HCT116 (cell line): ENCODE results near the gene NT5C2. TPM values are rescaled to one million over a fixed set of nuclear protein-coding genes. Genes with fewer than 3 reads are reported as not detected.

Source experiments
- ATAC-seq: fragments of 200-7000 bp; cut with Tn5 transposase; 2 replicates; pipeline ENCODE4 v1.9.1; 2020; ENCODE audit warnings: mild to moderate bottlenecking, moderate library complexity
- BruUV-seq: library from RNA; stranded (reverse); fragments of 400-500 nt; replicated peaks from 2 replicates; lab custom pipeline; 2021; lab: Mats Ljungman, UMichigan
- CTCF ChIA-PET: fragments of 300-600 bp; sonication (Branson Sonifier 250); formaldehyde crosslinking; loops from one replicate; lab custom pipeline; 2021; ENCODE audit warnings: antibody characterized with exemption; lab: Charles Lee
- POLR2A ChIA-PET: fragments of 300-600, 350-600 bp; sonication (Branson Sonifier 250); formaldehyde crosslinking; loops from one replicate; lab custom pipeline; 2021; ENCODE audit warnings: antibody characterized with exemption; lab: Charles Lee
- RAD21 ChIA-PET, 2 experiments: fragments of 300-600 bp; sonication (Branson Sonifier 250); formaldehyde crosslinking; loops; one replicate each; lab custom pipeline; 2023; ENCODE audit warnings: low total read pairs in 2 of 2; ENCODE audit not compliant: uncharacterized antibody in 2 of 2, unreplicated experiment in 2 of 2, low non-redundant PET in 1 of 2; lab: Charles Lee
- DNase-seq: peaks from one replicate; pipeline ENCODE4 v3.0.0-alpha.2; 2010; ENCODE audit warnings: low read depth, low spot score
- H2AFZ ChIP-seq: fragments of 200-600 bp; shearing (Covaris generic), sonication (generic); 2 replicates; pipeline ENCODE4 v1.6.1; 2017; ENCODE audit warnings: low read depth, mixed run types, mixed read lengths, antibody characterized with exemption, low read length; ENCODE audit not compliant: poor library complexity, severe bottlenecking
- H3K27ac ChIP-seq: 2 replicates; pipeline ENCODE4 v1.5.1; 2012; ENCODE audit warnings: low read depth, low read length
- H3K27me3 ChIP-seq: fragments of 200-600 bp; sonication (generic); 2 replicates; pipeline ENCODE4 v1.6.1; 2016; ENCODE audit warnings: mixed run types, low read length, mixed read lengths; ENCODE audit not compliant: insufficient read depth
- H3K36me3 ChIP-seq, 2 experiments: fragments of 200-500 bp in 1 of 2; fragments of 200-600 bp in 1 of 2; sonication (Bioruptor generic) in 1 of 2; sonication (generic) in 1 of 2; 2 replicates each; pipeline versions ENCODE4 v1.5.1 to v1.6.1; 2014 to 2016; ENCODE audit warnings: low read length in 2 of 2, inconsistent platforms in 1 of 2, mixed read lengths in 1 of 2, mixed run types in 1 of 2; ENCODE audit not compliant: insufficient read depth in 2 of 2, control insufficient read depth in 1 of 2
- H3K4me1 ChIP-seq, 2 experiments: fragments of 200-600 bp in 1 of 2; sonication (generic) in 1 of 2; 2 replicates each; pipeline versions ENCODE4 v1.5.1 to v1.6.1; 2012 to 2017; ENCODE audit warnings: low read length in 2 of 2, inconsistent platforms in 1 of 2, mild to moderate bottlenecking in 1 of 2, mixed read lengths in 1 of 2, mixed run types in 1 of 2, moderate library complexity in 1 of 2; ENCODE audit not compliant: insufficient read depth in 2 of 2, control insufficient read depth in 1 of 2
- H3K4me2 ChIP-seq: fragments of 200-600 bp; sonication (generic); 2 replicates; pipeline ENCODE4 v1.6.1; 2017; ENCODE audit warnings: mixed run types, low read length, mixed read lengths
- H3K4me3 ChIP-seq, 2 experiments: fragments of 200-600 bp in 1 of 2; sonication (generic) in 1 of 2; replicated peaks in 1 of 2; 2 replicates each; pipeline ENCODE4 v1.5.1; 2011 to 2016; ENCODE audit warnings: low read length in 2 of 2, control low read depth in 1 of 2, low read depth in 1 of 2, mild to moderate bottlenecking in 1 of 2, mixed read lengths in 1 of 2, mixed run types in 1 of 2
- H3K79me2 ChIP-seq: fragments of 200-600 bp; sonication (generic); 2 replicates; pipeline ENCODE4 v1.6.1; 2017; ENCODE audit warnings: mild to moderate bottlenecking, mixed run types, low read length, moderate library complexity, mixed read lengths; ENCODE audit not compliant: insufficient read depth
- H3K9ac ChIP-seq: fragments of 200-600 bp; sonication (generic); 2 replicates; pipeline ENCODE4 v1.6.1; 2016; ENCODE audit warnings: low read length, mixed read lengths
- H3K9me2 ChIP-seq: fragments of 200-600 bp; sonication (generic), shearing (Covaris generic); 2 replicates; pipeline ENCODE4 v1.6.1; 2017; ENCODE audit warnings: mixed run types, mild to moderate bottlenecking, moderate library complexity; ENCODE audit not compliant: insufficient read depth
- H3K9me3 ChIP-seq, 2 experiments: fragments of 200-500 bp in 1 of 2; fragments of 200-600 bp in 1 of 2; sonication (Bioruptor generic) in 1 of 2; sonication (generic) in 1 of 2; 2 replicates each; pipeline ENCODE4 v1.6.1; 2014 to 2017; ENCODE audit warnings: low read length in 2 of 2, mixed read lengths in 2 of 2, inconsistent platforms in 1 of 2, low read depth in 1 of 2, mild to moderate bottlenecking in 1 of 2, mixed run types in 1 of 2, moderate library complexity in 1 of 2; ENCODE audit not compliant: control insufficient read depth in 1 of 2, insufficient read depth in 1 of 2
- H4K20me1 ChIP-seq: fragments of 200-600 bp; sonication (generic), shearing (Covaris generic); 2 replicates; pipeline ENCODE4 v1.6.1; 2017; ENCODE audit warnings: mixed run types, mild to moderate bottlenecking, moderate library complexity; ENCODE audit not compliant: insufficient read depth
- CBX3 ChIP-seq: IDR thresholded peaks from 2 replicates; pipeline ENCODE4 v1.6.1; 2012; ENCODE audit warnings: low read depth
- EZH2 ChIP-seq: fragments of 200-600 bp; sonication (generic); IDR thresholded peaks from 2 replicates; pipeline ENCODE4 v1.6.1; 2017; ENCODE audit warnings: antibody characterized with exemption, mixed run types
- EZH2phosphoT487 ChIP-seq: fragments of 200-600 bp; IDR thresholded peaks from 2 replicates; pipeline ENCODE4 v1.6.1; 2018; ENCODE audit warnings: antibody characterized with exemption, borderline replicate concordance
- JUND ChIP-seq: IDR thresholded peaks from 2 replicates; pipeline ENCODE4 v1.6.1; 2012
- POLR2A ChIP-seq: IDR thresholded peaks from 2 replicates; pipeline ENCODE4 v1.7.0; 2011; ENCODE audit warnings: borderline replicate concordance; ENCODE audit not compliant: insufficient read depth, insufficient read length; ENCODE audit errors: extremely low read depth
- RAD21 ChIP-seq: IDR thresholded peaks from 2 replicates; pipeline ENCODE4 v1.6.1; 2012; ENCODE audit warnings: low read depth, mild to moderate bottlenecking
- SRF ChIP-seq: IDR thresholded peaks from 2 replicates; pipeline ENCODE4 v1.6.1; 2012; ENCODE audit warnings: low read depth
- YY1 ChIP-seq: IDR thresholded peaks from 2 replicates; pipeline ENCODE4 v1.6.1; 2011; ENCODE audit warnings: low read length, low read depth, moderate library complexity, mild to moderate bottlenecking; ENCODE audit not compliant: insufficient replicate concordance; ENCODE audit errors: extremely low read depth
- intact Hi-C: fragments of 100-400 bp; cut with micrococcal nuclease; formaldehyde crosslinking; loops from 2 replicates; pipeline ENCODE4 v1.10.0; 2022
- total RNA-seq: library from RNA; stranded (reverse); gene quantifications from one replicate; pipeline ENCODE4 v1.2.1, GENCODE V29; 2021; ENCODE audit not compliant: unreplicated experiment
- TF ChIP-seq, protein P1 (sequence below): IDR thresholded peaks from 2 replicates; pipeline ENCODE4 v1.6.1; 2012; ENCODE audit warnings: low read depth
- TF ChIP-seq, protein P2 (sequence below), 3 experiments: fragments of 200-600 bp in 1 of 3; sonication (generic) in 1 of 3; IDR thresholded peaks in 2 of 3; conservative IDR thresholded peaks in 1 of 3; 2 replicates each; pipeline ENCODE4 v1.5.1; 2012 to 2017; ENCODE audit warnings: low read depth in 2 of 3, low read length in 2 of 3, antibody characterized with exemption in 1 of 3, borderline replicate concordance in 1 of 3, control low read depth in 1 of 3, mild to moderate bottlenecking in 1 of 3, mixed read lengths in 1 of 3, mixed run types in 1 of 3, moderate library complexity in 1 of 3; ENCODE audit not compliant: insufficient read depth in 1 of 3

Gene NT5C2
- total RNA-seq, 1 experiment from 2014 or later = 63.0 TPM

GRCh38 chr10:103042908-103043307 is 150.2 kb downstream of the NT5C2 start:
- TF ChIP-seq RAD21 = peak; percentile 12; the same call in 1 of the 2 replicates
- TF ChIP-seq YY1 = no peak
- no peak for TF ChIP-seq POLR2A
- TF ChIP-seq, protein P1, sequence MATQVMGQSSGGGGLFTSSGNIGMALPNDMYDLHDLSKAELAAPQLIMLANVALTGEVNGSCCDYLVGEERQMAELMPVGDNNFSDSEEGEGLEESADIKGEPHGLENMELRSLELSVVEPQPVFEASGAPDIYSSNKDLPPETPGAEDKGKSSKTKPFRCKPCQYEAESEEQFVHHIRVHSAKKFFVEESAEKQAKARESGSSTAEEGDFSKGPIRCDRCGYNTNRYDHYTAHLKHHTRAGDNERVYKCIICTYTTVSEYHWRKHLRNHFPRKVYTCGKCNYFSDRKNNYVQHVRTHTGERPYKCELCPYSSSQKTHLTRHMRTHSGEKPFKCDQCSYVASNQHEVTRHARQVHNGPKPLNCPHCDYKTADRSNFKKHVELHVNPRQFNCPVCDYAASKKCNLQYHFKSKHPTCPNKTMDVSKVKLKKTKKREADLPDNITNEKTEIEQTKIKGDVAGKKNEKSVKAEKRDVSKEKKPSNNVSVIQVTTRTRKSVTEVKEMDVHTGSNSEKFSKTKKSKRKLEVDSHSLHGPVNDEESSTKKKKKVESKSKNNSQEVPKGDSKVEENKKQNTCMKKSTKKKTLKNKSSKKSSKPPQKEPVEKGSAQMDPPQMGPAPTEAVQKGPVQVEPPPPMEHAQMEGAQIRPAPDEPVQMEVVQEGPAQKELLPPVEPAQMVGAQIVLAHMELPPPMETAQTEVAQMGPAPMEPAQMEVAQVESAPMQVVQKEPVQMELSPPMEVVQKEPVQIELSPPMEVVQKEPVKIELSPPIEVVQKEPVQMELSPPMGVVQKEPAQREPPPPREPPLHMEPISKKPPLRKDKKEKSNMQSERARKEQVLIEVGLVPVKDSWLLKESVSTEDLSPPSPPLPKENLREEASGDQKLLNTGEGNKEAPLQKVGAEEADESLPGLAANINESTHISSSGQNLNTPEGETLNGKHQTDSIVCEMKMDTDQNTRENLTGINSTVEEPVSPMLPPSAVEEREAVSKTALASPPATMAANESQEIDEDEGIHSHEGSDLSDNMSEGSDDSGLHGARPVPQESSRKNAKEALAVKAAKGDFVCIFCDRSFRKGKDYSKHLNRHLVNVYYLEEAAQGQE = no peak
- 0 out of 2 replicates have a peak, but pooled peaks have one; percentile 15 for TF ChIP-seq CBX3
- TF ChIP-seq EZH2phosphoT487 = no peak
- no peak for TF ChIP-seq JUND
- TF ChIP-seq, protein P2, sequence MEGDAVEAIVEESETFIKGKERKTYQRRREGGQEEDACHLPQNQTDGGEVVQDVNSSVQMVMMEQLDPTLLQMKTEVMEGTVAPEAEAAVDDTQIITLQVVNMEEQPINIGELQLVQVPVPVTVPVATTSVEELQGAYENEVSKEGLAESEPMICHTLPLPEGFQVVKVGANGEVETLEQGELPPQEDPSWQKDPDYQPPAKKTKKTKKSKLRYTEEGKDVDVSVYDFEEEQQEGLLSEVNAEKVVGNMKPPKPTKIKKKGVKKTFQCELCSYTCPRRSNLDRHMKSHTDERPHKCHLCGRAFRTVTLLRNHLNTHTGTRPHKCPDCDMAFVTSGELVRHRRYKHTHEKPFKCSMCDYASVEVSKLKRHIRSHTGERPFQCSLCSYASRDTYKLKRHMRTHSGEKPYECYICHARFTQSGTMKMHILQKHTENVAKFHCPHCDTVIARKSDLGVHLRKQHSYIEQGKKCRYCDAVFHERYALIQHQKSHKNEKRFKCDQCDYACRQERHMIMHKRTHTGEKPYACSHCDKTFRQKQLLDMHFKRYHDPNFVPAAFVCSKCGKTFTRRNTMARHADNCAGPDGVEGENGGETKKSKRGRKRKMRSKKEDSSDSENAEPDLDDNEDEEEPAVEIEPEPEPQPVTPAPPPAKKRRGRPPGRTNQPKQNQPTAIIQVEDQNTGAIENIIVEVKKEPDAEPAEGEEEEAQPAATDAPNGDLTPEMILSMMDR (IDR thresholded peaks at IDR 0.05 in 2 of 3, conservative IDR thresholded peaks at IDR 0.05 in 1 of 3; ENCODE audit: borderline replicate concordance in 1 of 3, insufficient read depth in 1 of 3, low read depth in 2 of 3, low read length in 2 of 3) = peak in 2 of 3 experiments; percentile 38 to 41; a peak in 3 of 6 replicates
- no peak for TF ChIP-seq SRF
- no peak for TF ChIP-seq EZH2

More at GRCh38 chr10:103042908-103043307, 150.2 kb downstream of the NT5C2 start:
- H3K9me3 ChIP-seq = no peaks in the 10 kb centered on the region
- intact Hi-C loops = no loop called here
- ATAC-seq = no peak
- 0 out of 2 replicates have a peak, but pooled peaks cover 4% of the 10 kb centered on the region for H3K9me2 ChIP-seq
- H3K36me3 ChIP-seq = no peaks in the 10 kb centered on the region
- POLR2A ChIA-PET = no interaction called here
- H3K9ac ChIP-seq = no peak overlapping the region
- no TSS peak for BruUV-seq
- DNase-seq = no peak
- no peak overlapping the region for H3K4me3 ChIP-seq
- H3K27me3 ChIP-seq = no peaks in the 10 kb centered on the region
- CTCF ChIA-PET = no interaction called here
- RAD21 ChIA-PET = no interaction called here
- no peaks in the 10 kb centered on the region for H3K79me2 ChIP-seq
- H3K4me1 ChIP-seq = peaks cover 0 to 4% of the 10 kb centered on the region in 2 experiments; a peak in 1 of 4 replicates
- no peak overlapping the region for H3K27ac ChIP-seq
- no peak overlapping the region for H3K4me2 ChIP-seq
- no peak overlapping the region for H2AFZ ChIP-seq
- H4K20me1 ChIP-seq = no peaks in the 10 kb centered on the region
